ENCODE data around the gene ZSCAN10.

Gene ZSCAN10

GRCh38 chr16:3112058-3112880, 13.2 kb upstream of the ZSCAN10 start, which contains the start of gene ZNF205:
Gene ZNF205 (plus strand): TSS chr16:3112586. CDS start chr16:3113431, 845 bp downstream.
- DNase-seq (ENCODE audit: low read depth, low spot score), result no peak

- peak; percentile 78 for DNase-seq (ENCODE audit: low read depth, low spot score)
Observed at GRCh38 chr16:3106205-3106928, 7.3 kb upstream of the ZSCAN10 start.

- no peak for DNase-seq (ENCODE audit: low read depth, low spot score)
Observed at GRCh38 chr16:3101841-3102470, 2.9 kb upstream of the ZSCAN10 start.

GRCh38 chr16:3101018-3101840, 2.1 kb upstream of the ZSCAN10 start:
- DNase-seq (ENCODE audit: low read depth, low spot score), result no peak

- peak; percentile 85 for DNase-seq (ENCODE audit: low read depth, low spot score)
Observed at GRCh38 chr16:3099732-3100499, 822 bp upstream of the ZSCAN10 start.

GRCh38 chr16:3099395-3099731, 269 bp upstream of the ZSCAN10 start:
- no peak for DNase-seq (ENCODE audit: low read depth, low spot score)

- no peak for DNase-seq (ENCODE audit: low read depth, low spot score)
Observed at GRCh38 chr16:3097266-3097665, 1.8 kb downstream of the ZSCAN10 start.

GRCh38 chr16:3096362-3096761, 2.7 kb downstream of the ZSCAN10 start:
- no peak for DNase-seq (ENCODE audit: low read depth, low spot score)

GRCh38 chr16:3095869-3096268, 3.2 kb downstream of the ZSCAN10 start:
- DNase-seq (ENCODE audit: low read depth, low spot score), result no peak

- DNase-seq (ENCODE audit: low read depth, low spot score), result no peak
Observed at GRCh38 chr16:3094289-3095027, 4.6 kb downstream of the ZSCAN10 start.

GRCh38 chr16:3092501-3092941, 6.6 kb downstream of the ZSCAN10 start:
- no peak for DNase-seq (ENCODE audit: low read depth, low spot score)

GRCh38 chr16:3091551-3091950, 7.5 kb downstream of the ZSCAN10 start:
- no peak for DNase-seq (ENCODE audit: low read depth, low spot score)

GRCh38 chr16:3089717-3090592, 9.1 kb downstream of the ZSCAN10 start:
- DNase-seq (ENCODE audit: low read depth, low spot score), result no peak

- no peak for DNase-seq (ENCODE audit: low read depth, low spot score)
Observed at GRCh38 chr16:3088925-3089716, 10.0 kb downstream of the ZSCAN10 start.

- no peak for DNase-seq (ENCODE audit: low read depth, low spot score)
Observed at GRCh38 chr16:3088450-3088849, 10.6 kb downstream of the ZSCAN10 start.

- DNase-seq (ENCODE audit: low read depth, low spot score), result no peak
Observed at GRCh38 chr16:3087243-3088235, 11.6 kb downstream of the ZSCAN10 start.
